ENCODE data around the gene PRIM2.
"Not testable (repeated sequence)": the region's sequence is repeated elsewhere in the genome, so short reads cannot be mapped to it uniquely, and the experiment has no call there.

GRCh38 chr6:57671237-57671636, 353.8 kb downstream of the PRIM2 start:
- TF ChIP-seq, protein P1, sequence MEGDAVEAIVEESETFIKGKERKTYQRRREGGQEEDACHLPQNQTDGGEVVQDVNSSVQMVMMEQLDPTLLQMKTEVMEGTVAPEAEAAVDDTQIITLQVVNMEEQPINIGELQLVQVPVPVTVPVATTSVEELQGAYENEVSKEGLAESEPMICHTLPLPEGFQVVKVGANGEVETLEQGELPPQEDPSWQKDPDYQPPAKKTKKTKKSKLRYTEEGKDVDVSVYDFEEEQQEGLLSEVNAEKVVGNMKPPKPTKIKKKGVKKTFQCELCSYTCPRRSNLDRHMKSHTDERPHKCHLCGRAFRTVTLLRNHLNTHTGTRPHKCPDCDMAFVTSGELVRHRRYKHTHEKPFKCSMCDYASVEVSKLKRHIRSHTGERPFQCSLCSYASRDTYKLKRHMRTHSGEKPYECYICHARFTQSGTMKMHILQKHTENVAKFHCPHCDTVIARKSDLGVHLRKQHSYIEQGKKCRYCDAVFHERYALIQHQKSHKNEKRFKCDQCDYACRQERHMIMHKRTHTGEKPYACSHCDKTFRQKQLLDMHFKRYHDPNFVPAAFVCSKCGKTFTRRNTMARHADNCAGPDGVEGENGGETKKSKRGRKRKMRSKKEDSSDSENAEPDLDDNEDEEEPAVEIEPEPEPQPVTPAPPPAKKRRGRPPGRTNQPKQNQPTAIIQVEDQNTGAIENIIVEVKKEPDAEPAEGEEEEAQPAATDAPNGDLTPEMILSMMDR (conservative IDR thresholded peaks at IDR 0.05; ENCODE audit: low read length), result not testable (repeated sequence)
- not testable (repeated sequence) for TF ChIP-seq EZH2phosphoT487 (IDR thresholded peaks at IDR 0.05; ENCODE audit: borderline replicate concordance)
